Body of pancreas (tissue), 4 donors: ENCODE results near the gene FALEC.

Experiments used
- CTCF ChIP-seq, 7 experiments: fragments of 450-650 bp in 4 of 7; fragments of 200-600 bp in 3 of 7; sonication (generic) in 3 of 7; IDR thresholded peaks; one replicate each; pipeline ENCODE4 v1.5.1; 2016 to 2019; ENCODE audit warnings: antibody characterized with exemption in 7 of 7
- POLR2A ChIP-seq, 3 donors: fragments of 450-650 bp; IDR thresholded peaks; one replicate each; pipeline ENCODE4 v1.6.1; 2016; ENCODE audit warnings: antibody characterized with exemption in 3 of 3, mild to moderate bottlenecking in 2 of 3

DNA sequence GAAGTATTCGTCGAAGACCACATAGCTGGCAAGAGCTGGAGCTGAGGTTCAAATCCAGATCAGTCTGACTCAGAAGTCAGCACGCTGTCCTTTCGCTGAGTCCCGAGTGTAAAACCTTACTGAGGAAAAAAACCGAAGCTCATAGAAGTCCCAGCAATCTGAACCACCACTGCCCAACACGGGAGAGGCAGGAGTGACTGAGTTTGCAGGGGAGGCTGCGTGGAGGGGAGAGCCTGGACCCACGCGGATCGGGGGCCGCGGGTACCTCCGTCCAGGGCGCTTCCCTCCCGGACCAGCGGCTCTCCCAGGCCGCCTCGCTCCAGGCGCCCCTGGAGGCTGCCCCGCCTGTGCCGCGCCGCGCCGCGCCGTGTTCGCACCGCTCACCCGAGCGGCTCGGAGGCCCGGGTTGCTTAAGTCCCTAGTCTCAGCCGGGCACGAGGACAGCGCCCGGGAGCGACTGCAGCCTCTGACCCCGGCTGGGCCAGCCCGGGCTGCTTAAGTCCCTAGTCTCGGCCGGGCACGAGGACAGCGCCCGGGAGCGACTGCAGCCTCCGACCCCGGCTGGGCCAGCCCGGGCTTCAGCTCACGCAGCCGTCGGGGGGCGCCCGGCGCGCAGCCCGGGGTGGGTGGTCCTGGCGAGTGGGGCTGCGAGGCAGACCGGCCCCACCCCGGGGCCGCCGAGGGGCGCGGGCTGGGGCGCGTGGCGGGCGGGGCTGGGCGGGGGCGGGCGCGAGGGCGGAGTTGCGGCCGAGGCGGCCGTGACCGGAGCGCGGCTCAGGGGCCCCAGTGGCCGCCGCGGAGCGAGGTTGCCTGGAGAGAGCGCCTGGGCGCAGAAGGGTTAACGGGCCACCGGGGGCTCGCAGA, 33.3 kb downstream of the FALEC start, which contains the start of gene ADAMTSL4:
- TF ChIP-seq CTCF (IDR thresholded peaks at IDR 0.05) (peak in 5 of 7 experiments; percentile 8 to 32 (median 14)), POLR2A (IDR thresholded peaks at IDR 0.05) (peak in 1 of 3 donors; percentile 17)
